GM18505 (cell line): ENCODE results near the gene ADO.
A peak's percentile ranks its signal among the peaks of the same experiment; 100 is the strongest.

Experiments used
- ATAC-seq: cut with Tn5 transposase; IDR thresholded peaks from one replicate; pipeline ENCODE4 v1.9.1; 2021; ENCODE audit not compliant: unreplicated experiment
- POLR2A ChIP-seq: IDR thresholded peaks from 4 replicates; pipeline ENCODE4 v1.6.1; 2011; ENCODE audit warnings: borderline replicate concordance; ENCODE audit not compliant: insufficient read depth, insufficient read length; ENCODE audit errors: extremely low read depth

ADO gene

DNA sequence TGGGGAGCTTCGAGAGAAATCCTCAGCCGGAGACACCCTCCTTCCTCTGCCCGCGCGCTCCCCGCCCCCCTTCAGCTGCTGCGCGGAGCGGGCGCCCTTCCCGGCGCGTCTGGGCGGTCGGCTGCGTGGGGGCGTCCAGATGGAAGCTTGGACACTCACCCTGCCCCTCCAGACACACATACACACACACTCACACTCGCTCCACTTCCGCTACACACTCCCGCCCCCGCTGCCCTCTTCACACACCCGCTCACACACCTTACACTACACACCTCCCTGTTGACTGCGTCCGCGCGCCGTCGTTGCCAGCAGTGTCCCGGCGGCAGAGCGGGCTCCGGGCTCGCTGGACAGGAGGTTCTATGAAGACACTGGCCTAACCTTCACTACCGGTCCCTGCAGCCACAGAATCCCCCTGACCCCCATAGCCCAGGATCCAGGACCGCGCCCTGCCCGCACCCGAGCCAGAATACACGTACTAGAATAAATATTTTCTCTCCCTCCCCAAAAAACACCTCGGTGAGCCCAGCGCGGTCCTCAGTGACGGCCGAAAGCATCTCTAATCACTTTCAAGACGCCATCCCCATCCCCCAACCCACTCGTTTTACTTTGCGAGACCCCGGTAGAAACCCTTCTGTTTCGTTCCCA, 12.7 kb downstream of the ADO start:
- ATAC-seq, result peak; percentile 16
- no peak for TF ChIP-seq POLR2A

DNA sequence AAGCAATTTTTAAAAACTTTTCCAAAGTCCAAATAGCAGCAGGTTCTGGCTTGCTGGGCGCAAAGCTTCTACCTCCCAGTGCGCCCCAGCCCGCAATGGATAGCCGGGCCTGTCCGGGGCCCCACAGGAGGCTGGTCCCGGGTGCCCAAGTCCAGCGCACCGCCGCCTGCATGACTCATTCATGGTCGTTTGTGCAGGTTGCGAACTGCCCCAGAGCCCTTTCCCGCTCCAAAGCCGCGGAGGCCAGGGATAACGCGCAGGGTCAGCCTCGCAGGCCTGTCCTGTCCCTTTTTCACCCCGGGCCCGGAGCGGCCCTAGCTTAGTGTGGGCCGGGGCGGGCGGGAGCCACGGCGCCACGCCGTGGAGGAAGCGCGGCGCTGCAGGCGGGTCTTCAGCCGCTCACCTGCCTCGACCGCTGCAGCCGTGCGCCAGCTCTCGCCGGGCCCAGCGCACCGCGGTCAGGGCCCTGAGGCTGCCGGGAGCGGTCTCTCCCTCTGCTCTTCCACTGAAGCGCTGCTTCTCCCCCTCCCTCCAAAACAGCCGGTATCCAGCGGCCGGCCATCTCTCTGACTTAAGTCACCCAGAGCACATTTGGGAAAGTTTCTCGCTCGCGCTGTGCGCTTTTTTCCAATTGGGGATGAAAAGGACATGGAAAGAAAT, 13.4 kb downstream of the ADO start:
- ATAC-seq, result peak; percentile 26
- TF ChIP-seq POLR2A, result peak; percentile 38

DNA sequence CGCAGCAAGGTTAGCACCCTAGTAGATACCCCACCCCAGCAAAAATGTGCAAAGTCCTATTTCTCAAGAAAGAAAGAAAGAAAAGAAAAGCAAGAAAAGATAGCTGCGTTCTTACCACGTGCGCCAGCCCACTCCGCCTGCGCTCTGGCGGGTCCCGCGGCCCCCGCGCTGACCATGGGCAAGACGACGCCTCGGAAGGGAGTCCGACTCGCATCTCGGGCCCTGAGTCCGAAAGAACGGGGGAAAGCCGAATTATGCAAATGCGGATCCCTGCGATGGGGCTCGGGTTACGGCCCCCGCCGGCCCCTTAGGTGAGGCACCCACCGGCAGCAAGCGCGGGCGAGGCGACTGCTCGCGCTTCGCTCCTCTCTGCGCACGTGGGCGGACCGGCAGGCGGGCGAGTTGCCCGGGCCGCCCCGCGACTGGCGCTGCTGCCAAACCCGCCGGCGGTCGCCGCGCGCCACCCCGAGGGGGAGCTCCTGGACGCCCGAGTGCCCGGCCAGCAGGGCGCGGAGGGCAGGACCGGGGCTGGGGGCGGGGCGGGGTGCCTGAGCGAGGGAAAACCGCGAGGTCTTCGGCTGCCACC, 14.0 kb downstream of the ADO start:
- no peak for TF ChIP-seq POLR2A
- no peak for ATAC-seq

DNA sequence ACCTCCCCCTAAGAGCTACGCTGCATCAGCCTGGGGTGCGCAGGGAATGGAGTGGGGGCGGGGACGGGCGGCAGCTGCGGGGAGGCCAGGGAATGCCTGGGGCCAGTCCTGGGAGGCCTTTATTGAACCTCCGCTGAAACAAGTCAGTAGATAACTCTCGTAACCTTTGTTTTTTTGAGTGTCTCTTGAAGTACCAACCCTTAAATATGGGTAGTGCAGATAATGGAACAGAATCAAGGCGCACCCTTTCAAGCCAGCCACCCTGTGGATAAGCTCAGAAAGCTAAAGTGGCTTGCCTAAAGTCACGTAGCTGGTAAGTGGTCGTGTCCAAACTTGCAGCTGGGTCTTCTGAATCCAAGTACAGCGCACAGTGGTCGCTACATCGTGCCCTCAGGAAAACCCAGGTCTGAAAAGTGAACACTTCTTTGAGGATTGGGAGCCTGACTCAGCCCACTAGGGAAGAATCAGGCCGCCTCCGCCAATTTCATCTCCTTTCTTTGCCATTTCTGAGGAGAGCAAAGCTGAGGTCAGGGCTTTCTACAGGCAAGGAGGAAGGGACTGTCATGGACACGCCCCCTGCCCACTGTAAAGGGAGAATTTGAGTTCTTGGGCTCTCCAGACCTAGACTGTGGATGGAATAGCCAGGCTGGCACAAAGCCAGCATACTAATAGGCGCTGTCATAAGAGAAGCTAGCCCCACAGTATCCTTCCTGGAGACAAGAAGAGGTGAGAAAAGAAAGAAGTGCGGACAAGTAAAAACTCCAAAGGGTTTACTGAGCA, 14.8 kb downstream of the ADO start:
- ATAC-seq, result no peak
- no peak for TF ChIP-seq POLR2A

DNA sequence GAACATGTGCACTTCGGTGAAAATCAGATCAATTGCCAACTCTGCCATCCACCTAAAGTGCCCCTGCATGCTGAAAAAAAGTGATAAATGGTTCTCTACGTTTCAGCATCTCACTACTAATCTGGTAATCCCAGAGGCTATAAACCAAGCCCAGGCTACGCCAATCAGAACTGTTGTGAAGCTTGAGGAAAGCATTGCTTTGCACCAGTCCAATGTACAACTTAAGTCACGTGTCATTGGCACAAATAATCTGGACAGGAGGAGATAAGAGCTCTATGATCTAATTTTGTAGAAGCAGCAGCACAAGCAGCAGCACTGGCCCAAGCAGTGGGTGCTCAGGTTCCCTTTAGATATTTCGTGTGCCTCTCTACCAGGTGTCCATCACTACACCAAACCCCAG, 16.1 kb downstream of the ADO start:
- ATAC-seq, result no peak
- TF ChIP-seq POLR2A, result no peak

DNA sequence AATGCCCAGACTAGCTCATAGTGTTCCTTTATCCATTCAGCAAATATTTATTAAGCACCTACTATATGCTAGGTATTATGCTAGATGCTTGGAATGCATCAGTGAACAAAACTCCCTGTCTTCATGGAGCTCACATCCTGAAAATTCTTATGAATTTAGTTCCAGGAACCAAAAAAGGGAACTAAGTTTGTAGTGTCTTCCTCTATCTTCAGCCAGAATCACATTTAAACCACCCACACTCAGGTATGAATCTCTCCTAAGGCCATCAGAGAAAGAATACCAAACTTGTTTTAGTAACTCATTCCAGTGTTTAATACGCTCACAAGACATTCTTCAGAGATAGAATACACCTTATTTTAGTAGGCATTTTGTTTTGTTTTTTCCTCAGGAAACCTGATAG, 21.8 kb downstream of the ADO start:
- no peak for TF ChIP-seq POLR2A
- ATAC-seq, result no peak

DNA sequence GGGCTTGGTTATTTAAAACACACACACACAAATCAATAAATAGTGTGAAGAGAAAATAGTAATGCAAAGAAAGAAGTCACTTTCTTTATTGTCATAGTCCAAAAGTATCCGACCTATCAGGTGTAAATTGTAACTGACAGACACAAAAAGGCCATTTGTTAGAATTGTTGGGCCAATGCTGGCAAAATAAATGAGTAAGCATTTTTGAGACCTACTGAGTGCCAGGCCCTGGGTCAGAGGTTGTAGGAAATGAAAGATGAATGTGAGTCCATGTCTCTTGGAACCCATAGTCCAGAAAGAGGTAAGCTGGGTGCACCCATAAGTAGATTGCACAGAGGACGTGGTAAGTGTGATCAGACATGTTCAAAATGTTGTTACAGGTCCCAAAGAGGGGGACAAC, 25.1 kb downstream of the ADO start:
- TF ChIP-seq POLR2A, result no peak
- ATAC-seq, result no peak

DNA sequence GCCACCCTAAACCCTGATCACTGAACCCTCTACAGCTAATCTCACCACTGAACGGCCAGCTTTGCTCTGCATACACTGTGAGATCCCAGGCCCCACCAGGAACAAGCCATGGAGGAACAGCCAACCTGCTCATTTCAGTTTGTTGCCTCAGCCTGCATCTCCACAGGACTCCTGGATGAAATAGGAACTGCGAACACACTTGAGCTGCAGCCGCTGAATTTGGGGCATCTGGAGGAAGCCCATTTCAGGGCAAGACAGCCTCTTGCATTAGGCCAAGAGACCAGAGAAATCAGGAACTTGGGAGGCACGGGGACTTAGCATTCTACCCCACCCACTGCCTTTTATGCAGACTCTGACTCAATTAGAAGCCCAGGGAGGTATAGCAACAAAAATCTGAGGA, 26.2 kb downstream of the ADO start:
- no peak for TF ChIP-seq POLR2A
- ATAC-seq, result no peak

DNA sequence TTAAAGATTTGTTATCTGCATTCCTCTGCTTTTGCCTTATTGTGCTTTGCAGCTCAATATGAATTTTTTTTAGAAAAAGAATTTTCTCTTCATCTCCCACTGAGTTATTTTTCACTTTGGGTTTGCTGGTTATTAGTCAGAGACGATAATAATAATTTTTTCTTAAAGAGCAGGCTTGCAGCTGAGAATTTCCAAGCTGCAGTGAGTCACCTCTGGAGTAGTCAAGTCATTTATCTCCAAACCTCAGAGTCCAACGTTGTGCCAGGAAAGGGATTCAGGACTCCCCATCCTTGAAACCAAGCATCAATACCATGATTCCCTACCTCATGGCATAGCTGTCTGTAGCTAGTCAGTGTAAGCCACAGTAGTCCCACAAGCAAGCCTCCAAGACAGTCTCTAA, 26.8 kb downstream of the ADO start:
- no peak for ATAC-seq

DNA sequence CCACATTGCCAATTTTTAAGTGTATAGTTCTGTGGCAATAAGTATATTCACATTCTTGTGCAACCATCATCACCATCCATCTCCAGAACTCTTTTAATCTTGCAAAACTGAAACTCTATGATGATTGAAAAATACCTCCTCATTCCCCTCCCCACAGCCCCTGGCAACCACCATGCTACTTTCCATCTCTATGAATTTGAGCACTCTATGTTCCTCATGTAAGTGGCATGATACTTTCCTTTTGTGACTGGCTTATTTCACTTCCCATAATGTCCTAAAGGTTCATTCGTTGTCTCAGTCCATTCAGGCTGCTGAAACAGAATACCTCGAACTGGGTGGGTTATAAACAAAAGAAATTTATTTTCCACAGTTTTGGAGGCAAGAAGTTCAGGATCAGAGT, 35.1 kb downstream of the ADO start:
- no peak for ATAC-seq
- no peak for TF ChIP-seq POLR2A

More for the DNA sequence above, 26.8 kb downstream of the ADO start:
- TF ChIP-seq POLR2A, result no peak

DNA sequence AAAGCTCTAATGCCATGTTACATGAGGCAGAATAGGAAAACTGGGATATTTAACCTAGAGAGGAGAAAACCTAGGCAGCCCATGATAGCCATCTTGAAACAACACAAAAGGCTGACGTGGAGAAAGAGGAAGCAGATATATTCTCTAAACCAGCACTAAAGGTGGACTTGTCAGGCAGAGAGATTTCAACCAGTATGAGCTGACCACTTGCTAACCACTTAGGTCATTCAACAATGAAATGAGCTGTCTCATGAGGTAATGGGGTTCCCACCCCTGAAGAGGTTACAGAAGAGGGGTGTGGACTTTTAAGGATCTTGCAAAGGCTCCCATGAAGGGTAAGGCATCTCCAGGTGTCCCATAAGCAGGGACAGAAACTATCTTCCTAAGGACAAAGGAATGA, 38.5 kb downstream of the ADO start:
- no peak for TF ChIP-seq POLR2A
- ATAC-seq, result no peak

DNA sequence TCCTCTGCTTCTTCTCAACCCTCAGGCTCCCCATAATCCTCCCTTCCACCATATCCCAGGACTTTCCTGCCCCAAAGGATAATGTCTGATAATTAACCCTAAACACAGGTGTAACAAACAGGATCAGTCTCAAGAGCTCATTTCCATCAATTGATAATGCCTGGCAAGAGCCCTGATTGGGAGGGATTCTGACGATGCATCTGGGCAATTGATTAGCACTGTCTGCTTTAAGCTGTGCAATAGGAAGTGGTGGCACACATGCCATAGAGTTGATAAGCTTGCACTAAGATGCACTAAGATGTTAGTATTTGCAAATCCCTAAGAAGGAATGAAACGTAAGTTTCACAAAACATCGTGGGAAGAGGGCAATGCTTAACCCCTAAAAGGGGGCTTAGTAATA, 39.1 kb downstream of the ADO start:
- TF ChIP-seq POLR2A, result no peak
- ATAC-seq, result no peak

DNA sequence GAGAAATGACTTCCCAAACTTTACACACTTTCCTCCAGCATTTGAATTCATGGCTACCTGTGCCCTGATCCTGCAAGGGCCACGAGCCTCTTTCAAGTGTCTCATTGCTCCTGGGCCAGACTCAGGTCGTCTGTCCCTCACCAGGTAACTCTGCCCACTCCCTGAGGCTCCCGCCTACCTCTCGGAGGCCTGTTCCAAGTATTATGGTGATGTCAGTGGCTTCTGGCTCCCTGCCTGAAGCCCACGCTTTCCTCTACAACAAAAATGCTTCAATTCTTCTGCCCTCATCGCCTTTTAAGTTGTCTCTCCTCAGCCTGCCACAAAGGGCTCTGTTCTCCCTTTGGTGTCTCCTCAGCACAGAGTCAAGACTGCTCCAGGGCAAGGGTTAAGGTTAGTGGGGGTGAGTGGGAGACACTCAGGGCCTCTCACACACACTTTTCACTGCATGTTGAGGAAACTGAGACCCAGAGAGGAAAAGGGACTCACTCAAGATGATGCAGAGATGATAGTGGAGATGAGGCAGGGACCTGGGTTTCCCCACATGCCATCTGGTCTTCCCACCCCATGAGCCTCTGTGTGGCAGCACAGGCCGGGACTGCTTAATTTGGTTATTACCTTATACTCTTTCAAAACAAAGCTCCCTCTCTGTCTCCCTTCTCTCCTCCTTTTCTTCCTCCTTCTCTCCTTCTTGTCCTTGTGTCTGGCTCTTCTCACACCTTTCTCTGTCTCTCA, 39.9 kb downstream of the ADO start:
- no peak for TF ChIP-seq POLR2A
- ATAC-seq, result no peak
